NB4 (cell line): ENCODE data around the gene PTPRG.

Source experiments
- CTCF ChIP-seq: IDR thresholded peaks from one replicate; pipeline ENCODE4 v1.5.1; 2012; ENCODE audit warnings: low read depth, low read length
- MAX ChIP-seq: IDR thresholded peaks from 2 replicates; pipeline ENCODE4 v1.6.1; 2011; ENCODE audit warnings: low read depth, low read length
- MYC ChIP-seq: IDR thresholded peaks from 2 replicates; pipeline ENCODE4 v1.6.1; 2011; ENCODE audit warnings: low read depth, low read length
- POLR2A ChIP-seq: IDR thresholded peaks from 2 replicates; pipeline ENCODE4 v1.6.1; 2011; ENCODE audit warnings: mild to moderate bottlenecking; ENCODE audit not compliant: insufficient read length; ENCODE audit errors: extremely low read depth

GRCh38 chr3:62266668-62267283, 705.4 kb downstream of the PTPRG start:
- TF ChIP-seq POLR2A (no peak), CTCF (no peak), MAX (no peak), MYC (no peak)
